Measurements from ENCODE around the gene RUNDC3A.

RUNDC3A gene

GRCh38 chr17:44308320-44308818, at the start of gene RUNDC3A:
TSS of gene RUNDC3A (plus strand) at chr17:44308601. CDS start at chr17:44308833, 232 bp downstream.
- DNase-seq (ENCODE audit: low read depth in 3 of 3), result peak; percentile 67 to 80 (median 71)

- no peak for DNase-seq (ENCODE audit: low read depth in 3 of 3)
Observed at GRCh38 chr17:44258811-44259351, 49.5 kb upstream of the RUNDC3A start.

- no peak for DNase-seq (ENCODE audit: low read depth in 3 of 3)
Observed at GRCh38 chr17:44260296-44260695, 48.1 kb upstream of the RUNDC3A start.

GRCh38 chr17:44262654-44263225, 45.7 kb upstream of the RUNDC3A start:
- no peak for DNase-seq (ENCODE audit: low read depth in 3 of 3)

- no peak for DNase-seq (ENCODE audit: low read depth in 3 of 3)
Observed at GRCh38 chr17:44263345-44263902, 45.0 kb upstream of the RUNDC3A start.

- no peak for DNase-seq (ENCODE audit: low read depth in 3 of 3)
Observed at GRCh38 chr17:44266402-44267164, 41.8 kb upstream of the RUNDC3A start.

GRCh38 chr17:44267165-44267455, 41.3 kb upstream of the RUNDC3A start:
- no peak for DNase-seq (ENCODE audit: low read depth in 3 of 3)

- no peak for DNase-seq (ENCODE audit: low read depth in 3 of 3)
Observed at GRCh38 chr17:44267818-44268490, 40.4 kb upstream of the RUNDC3A start, which contains the start of gene SLC4A1. TSS of gene SLC4A1 (minus strand) at chr17:44268135. CDS start at chr17:44262866, 5,269 bp downstream.

GRCh38 chr17:44268709-44269534, 39.5 kb upstream of the RUNDC3A start:
- no peak for DNase-seq (ENCODE audit: low read depth in 3 of 3)

- DNase-seq (ENCODE audit: low read depth in 3 of 3), result no peak
Observed at GRCh38 chr17:44269535-44270240, 38.7 kb upstream of the RUNDC3A start.

- DNase-seq (ENCODE audit: low read depth in 3 of 3), result no peak
Observed at GRCh38 chr17:44272321-44272951, 36.0 kb upstream of the RUNDC3A start.

GRCh38 chr17:44272954-44273353, 35.4 kb upstream of the RUNDC3A start:
- DNase-seq (ENCODE audit: low read depth in 3 of 3), result no peak

- DNase-seq (ENCODE audit: low read depth in 3 of 3), result no peak
Observed at GRCh38 chr17:44273607-44274006, 34.8 kb upstream of the RUNDC3A start.

GRCh38 chr17:44277976-44278375, 30.4 kb upstream of the RUNDC3A start:
- DNase-seq (ENCODE audit: low read depth in 3 of 3), result no peak

- no peak for DNase-seq (ENCODE audit: low read depth in 3 of 3)
Observed at GRCh38 chr17:44279346-44279665, 29.1 kb upstream of the RUNDC3A start.

- DNase-seq (ENCODE audit: low read depth in 3 of 3), result no peak
Observed at GRCh38 chr17:44279666-44280391, 28.6 kb upstream of the RUNDC3A start.

GRCh38 chr17:44280392-44280937, 27.9 kb upstream of the RUNDC3A start:
- DNase-seq (ENCODE audit: low read depth in 3 of 3), result no peak

- no peak for DNase-seq (ENCODE audit: low read depth in 3 of 3)
Observed at GRCh38 chr17:44281570-44281969, 26.8 kb upstream of the RUNDC3A start.

GRCh38 chr17:44282264-44282663, 26.1 kb upstream of the RUNDC3A start:
- DNase-seq (ENCODE audit: low read depth in 3 of 3), result no peak
